CD4-positive, CD25-positive, alpha-beta regulatory T cell (primary cell): ENCODE measurements around the gene KRT31. TPM values are rescaled to one million over a fixed set of nuclear protein-coding genes. Genes with fewer than 3 reads are reported as not detected.

Experiments
- ATAC-seq, 2 donors: fragments of 150-1000 bp; cut with Tn5 transposase; one replicate each; pipeline ENCODE4 v1.10.0; 2021; ENCODE audit warnings: low read depth in 2 of 2, moderate number of reproducible peaks in 2 of 2, moderate library complexity in 1 of 2
- DNase-seq, 3 donors: peaks; one replicate each; pipeline versions ENCODE4 v3.0.0 to v3.0.0-alpha.2; 2012 to 2022; ENCODE audit warnings: mixed read lengths in 1 of 3
- H3K27ac ChIP-seq: one replicate; pipeline ENCODE4 v1.7.0; 2013; ENCODE audit warnings: mild to moderate bottlenecking, low read length; ENCODE audit not compliant: insufficient read depth, poor library complexity, severe bottlenecking
- H3K27me3 ChIP-seq: one replicate; pipeline ENCODE4 v1.7.0; 2013; ENCODE audit warnings: low read length; ENCODE audit not compliant: control insufficient read depth, insufficient read depth
- H3K36me3 ChIP-seq: one replicate; pipeline ENCODE4 v1.7.0; 2013; ENCODE audit warnings: mild to moderate bottlenecking, low read length, moderate library complexity; ENCODE audit not compliant: control insufficient read depth, insufficient read depth
- H3K4me1 ChIP-seq: 2 replicates; pipeline ENCODE4 v1.7.0; 2013; ENCODE audit warnings: mild to moderate bottlenecking, low read length; ENCODE audit not compliant: insufficient read depth, control insufficient read depth, poor library complexity, severe bottlenecking
- H3K4me3 ChIP-seq: one replicate; pipeline ENCODE4 v1.7.0; 2013; ENCODE audit warnings: low read depth, mild to moderate bottlenecking, low read length, moderate library complexity
- H3K9me3 ChIP-seq, 2 experiments: 1 replicate in 1 of 2; 2 replicates in 1 of 2; pipeline ENCODE4 v1.7.0; 2013; ENCODE audit warnings: low read length in 2 of 2, mild to moderate bottlenecking in 1 of 2, moderate library complexity in 1 of 2; ENCODE audit not compliant: control insufficient read depth in 2 of 2
- H3K27ac Mint-ChIP-seq, 3 donors: one replicate each; pipeline ENCODE4 v1.8.0; 2020 to 2022; ENCODE audit warnings: mild to moderate bottlenecking in 3 of 3, mixed read lengths in 3 of 3, moderate library complexity in 2 of 3
- H3K27me3 Mint-ChIP-seq: one replicate; pipeline ENCODE4 v1.8.0; 2022; ENCODE audit warnings: mild to moderate bottlenecking, mixed read lengths
- H3K36me3 Mint-ChIP-seq: one replicate; pipeline ENCODE4 v1.8.0; 2020; ENCODE audit warnings: mixed read lengths
- H3K4me1 Mint-ChIP-seq, 4 donors: one replicate each; pipeline ENCODE4 v1.8.0; 2020 to 2022; ENCODE audit warnings: mixed read lengths in 4 of 4, mild to moderate bottlenecking in 1 of 4
- H3K4me3 Mint-ChIP-seq, 4 donors: one replicate each; pipeline ENCODE4 v1.8.0; 2020 to 2022; ENCODE audit warnings: mild to moderate bottlenecking in 4 of 4, mixed read lengths in 4 of 4, moderate library complexity in 3 of 4
- H3K9me3 Mint-ChIP-seq, 7 donors: one replicate each; pipeline ENCODE4 v1.8.0; 2020 to 2022; ENCODE audit warnings: mixed read lengths in 7 of 7, mild to moderate bottlenecking in 3 of 7, moderate library complexity in 2 of 7
- polyA plus RNA-seq, 4 donors: library from polyadenylated mRNA; unstranded; fragments of 300-500 nt; fragmentation: Illumina TruSeq; gene quantifications; one replicate each; pipeline ENCODE4 v1.2.3, GENCODE V29; 2021
- total RNA-seq: library from RNA; stranded (reverse); gene quantifications from one replicate; pipeline ENCODE4 v1.2.3, GENCODE V29; 2022

Gene KRT31
- total and polyA plus RNA-seq, 5 donors from 2014 or later, result not detected

GRCh38 chr17:41367426-41368075 lies 29.9 kb downstream of the KRT31 start:
- Mint-ChIP-seq H3K4me1 (peaks cover 0 to 4% (median 0%) of the 10 kb centered on the region in 4 donors), H3K27me3 (peaks cover 8% of the 10 kb centered on the region), H3K4me3 (no peak overlapping the region), H3K9me3 (no peaks in the 10 kb centered on the region), H3K36me3 (no peaks in the 10 kb centered on the region), H3K27ac (no peak overlapping the region)
- ATAC-seq (no peak), DNase-seq (no peak)
- Histone ChIP-seq H3K27me3 (peaks cover 2% of the 10 kb centered on the region), H3K9me3 (no peaks in the 10 kb centered on the region), H3K27ac (no peak overlapping the region), H3K4me3 (no peak overlapping the region), H3K4me1 (no peaks in the 10 kb centered on the region), H3K36me3 (no peaks in the 10 kb centered on the region)

GRCh38 chr17:41366070-41366469 lies 31.3 kb downstream of the KRT31 start:
- DNase-seq (no peak), ATAC-seq (no peak)
- Histone ChIP-seq H3K27ac (no peak overlapping the region), H3K36me3 (no peaks in the 10 kb centered on the region), H3K9me3 (no peaks in the 10 kb centered on the region), H3K4me3 (no peak overlapping the region), H3K27me3 (peaks cover 2% of the 10 kb centered on the region), H3K4me1 (no peaks in the 10 kb centered on the region)
- H3K27me3 Mint-ChIP-seq, result peaks cover 8% of the 10 kb centered on the region
- no peak overlapping the region for H3K4me3 Mint-ChIP-seq
- no peak overlapping the region for H3K27ac Mint-ChIP-seq
- H3K36me3 Mint-ChIP-seq, result no peaks in the 10 kb centered on the region
- H3K4me1 Mint-ChIP-seq, result peaks cover 0 to 4% (median 0%) of the 10 kb centered on the region in 4 donors
- H3K9me3 Mint-ChIP-seq, result no peaks in the 10 kb centered on the region

GRCh38 chr17:41363881-41364280 lies 33.5 kb downstream of the KRT31 start:
- Mint-ChIP-seq H3K27ac (no peak overlapping the region), H3K9me3 (no peaks in the 10 kb centered on the region), H3K27me3 (peaks cover 14% of the 10 kb centered on the region), H3K4me1 (peaks cover 0 to 2% (median 0%) of the 10 kb centered on the region in 4 donors), H3K36me3 (no peaks in the 10 kb centered on the region), H3K4me3 (no peak overlapping the region)
- Histone ChIP-seq H3K4me3 (no peak overlapping the region), H3K27me3 (peaks cover 2% of the 10 kb centered on the region), H3K27ac (no peak overlapping the region), H3K4me1 (no peaks in the 10 kb centered on the region), H3K36me3 (no peaks in the 10 kb centered on the region), H3K9me3 (no peaks in the 10 kb centered on the region)
- no peak for ATAC-seq
- DNase-seq, result no peak

- Histone ChIP-seq H3K4me1 (no peaks in the 10 kb centered on the region), H3K9me3 (peaks cover 0 to 3% of the 10 kb centered on the region in 2 experiments), H3K27me3 (peaks cover 8% of the 10 kb centered on the region), H3K36me3 (no peaks in the 10 kb centered on the region), H3K4me3 (no peak overlapping the region), H3K27ac (no peak overlapping the region)
- Mint-ChIP-seq H3K27me3 (peaks cover 18% of the 10 kb centered on the region), H3K36me3 (no peaks in the 10 kb centered on the region), H3K9me3 (peaks cover 0 to 3% (median 2%) of the 10 kb centered on the region in 7 donors), H3K4me1 (no peaks in the 10 kb centered on the region), H3K27ac (no peak overlapping the region), H3K4me3 (no peak overlapping the region)
- no peak for ATAC-seq
- DNase-seq, result no peak
These were observed 37.0 kb downstream of the KRT31 start for GRCh38 chr17:41360296-41360995.

GRCh38 chr17:41354536-41354935 lies 42.9 kb downstream of the KRT31 start:
- Mint-ChIP-seq H3K4me3 (no peak overlapping the region), H3K9me3 (peaks cover 0 to 3% (median 2%) of the 10 kb centered on the region in 7 donors), H3K27me3 (peaks cover 15% of the 10 kb centered on the region), H3K27ac (no peak overlapping the region), H3K36me3 (no peaks in the 10 kb centered on the region), H3K4me1 (peaks cover 0 to 7% (median 4%) of the 10 kb centered on the region in 4 donors)
- Histone ChIP-seq H3K4me3 (no peak overlapping the region), H3K9me3 (peaks cover 0 to 3% of the 10 kb centered on the region in 2 experiments), H3K27me3 (peaks cover 15% of the 10 kb centered on the region), H3K4me1 (no peaks in the 10 kb centered on the region), H3K36me3 (no peaks in the 10 kb centered on the region), H3K27ac (no peak overlapping the region)
- ATAC-seq (no peak), DNase-seq (no peak)

- Histone ChIP-seq H3K4me1 (no peaks in the 10 kb centered on the region), H3K4me3 (no peak overlapping the region), H3K9me3 (peaks cover 0 to 3% of the 10 kb centered on the region in 2 experiments), H3K27me3 (peaks cover 15% of the 10 kb centered on the region), H3K27ac (no peak overlapping the region), H3K36me3 (no peaks in the 10 kb centered on the region)
- no peak for ATAC-seq
- H3K27me3 Mint-ChIP-seq, result peaks cover 21% of the 10 kb centered on the region
- H3K4me1 Mint-ChIP-seq, result peaks cover 0 to 7% (median 4%) of the 10 kb centered on the region in 4 donors
- H3K36me3 Mint-ChIP-seq, result no peaks in the 10 kb centered on the region
- no peak overlapping the region for H3K27ac Mint-ChIP-seq
- peaks cover 0 to 3% (median 2%) of the 10 kb centered on the region in 7 donors for H3K9me3 Mint-ChIP-seq
- H3K4me3 Mint-ChIP-seq, result no peak overlapping the region
- DNase-seq, result no peak
These were observed 44.6 kb downstream of the KRT31 start for GRCh38 chr17:41352597-41353366.

- no peak for ATAC-seq
These were observed 46.2 kb downstream of the KRT31 start for GRCh38 chr17:41351177-41351576.

More at GRCh38 chr17:41351177-41351576, 46.2 kb downstream of the KRT31 start:
- Histone ChIP-seq H3K4me1 (no peaks in the 10 kb centered on the region), H3K4me3 (no peak overlapping the region), H3K27me3 (peaks cover 12% of the 10 kb centered on the region), H3K9me3 (peaks cover 0 to 2% of the 10 kb centered on the region in 2 experiments), H3K27ac (no peak overlapping the region), H3K36me3 (no peaks in the 10 kb centered on the region)
- Mint-ChIP-seq H3K27ac (no peak overlapping the region), H3K9me3 (peaks cover 0 to 3% (median 0%) of the 10 kb centered on the region in 7 donors), H3K4me1 (peaks cover 0 to 7% (median 4%) of the 10 kb centered on the region in 4 donors), H3K36me3 (no peaks in the 10 kb centered on the region), H3K27me3 (peaks cover 17% of the 10 kb centered on the region), H3K4me3 (no peak overlapping the region)
- DNase-seq, result no peak
